ENCODE measurements around the gene GPBAR1.
A peak's percentile ranks its signal among the peaks of the same experiment; 100 is the strongest.

Gene GPBAR1

DNA sequence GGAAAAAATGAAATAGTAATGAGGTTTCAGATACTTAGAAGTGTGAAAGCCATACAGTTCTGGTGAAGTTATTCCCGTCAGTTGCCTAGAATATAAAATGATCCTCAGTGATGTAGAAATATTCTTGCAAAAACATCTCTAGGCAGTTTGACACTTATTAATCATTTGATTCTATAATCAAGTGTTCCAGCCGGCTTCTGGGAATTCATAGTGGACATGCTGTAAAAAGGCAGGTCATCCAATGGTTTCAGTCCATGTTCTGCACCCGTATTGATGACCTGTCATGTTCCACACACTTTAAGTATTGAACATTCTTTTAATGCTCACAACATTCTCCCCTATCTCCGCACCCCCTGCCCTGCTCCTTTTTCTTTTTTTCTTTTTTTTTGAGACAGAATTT, 24.0 kb upstream of the GPBAR1 start:
- in situ Hi-C loops (cut with MboI; ENCODE audit: low pct_unique_long_range_greater_than_20kb, low sequenced_read_pairs), result no loop called here
- DNase-seq, result no peak

DNA sequence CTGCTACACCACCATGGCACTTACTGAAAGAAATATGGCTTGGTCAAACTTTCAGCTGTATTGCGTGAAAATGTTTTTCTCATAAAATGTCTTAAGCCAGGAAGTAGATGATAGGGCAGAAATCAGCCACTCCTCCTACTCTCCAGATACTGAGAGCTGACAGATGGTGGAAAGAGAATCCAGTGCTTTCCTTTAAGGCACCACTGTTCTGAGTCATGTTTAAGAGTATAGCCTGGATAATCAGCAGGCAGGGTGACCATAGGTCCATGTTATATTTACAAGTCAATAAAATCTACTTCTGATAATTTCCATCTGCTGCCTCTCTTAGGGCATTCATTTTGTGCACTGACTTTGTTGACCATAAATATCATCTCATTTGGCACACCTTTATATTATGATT, 21.9 kb upstream of the GPBAR1 start:
- no peak for DNase-seq
- in situ Hi-C loops (cut with MboI; ENCODE audit: low pct_unique_long_range_greater_than_20kb, low sequenced_read_pairs), result no loop called here

DNA sequence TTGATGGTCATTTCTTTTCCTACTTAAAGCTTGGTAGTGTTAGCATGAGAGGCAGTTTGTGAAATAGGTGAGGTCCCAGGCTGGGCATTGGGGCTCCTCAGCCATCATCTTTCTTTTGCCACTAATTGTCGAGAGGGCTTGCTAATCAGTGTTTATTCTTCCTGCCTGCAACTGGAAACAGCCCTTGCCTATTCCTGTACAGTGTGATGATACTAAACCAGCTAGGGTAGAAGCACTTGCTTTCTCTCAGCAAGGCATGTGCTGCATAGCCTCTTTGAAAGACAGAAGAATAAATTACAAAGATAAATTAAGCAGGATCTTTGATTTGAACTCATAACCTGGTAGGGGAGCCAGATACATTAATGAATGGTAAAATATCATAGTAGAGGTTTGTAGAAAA, 16.6 kb upstream of the GPBAR1 start:
- no peak for DNase-seq
- in situ Hi-C loops (cut with MboI; ENCODE audit: low pct_unique_long_range_greater_than_20kb, low sequenced_read_pairs), result no loop called here

DNA sequence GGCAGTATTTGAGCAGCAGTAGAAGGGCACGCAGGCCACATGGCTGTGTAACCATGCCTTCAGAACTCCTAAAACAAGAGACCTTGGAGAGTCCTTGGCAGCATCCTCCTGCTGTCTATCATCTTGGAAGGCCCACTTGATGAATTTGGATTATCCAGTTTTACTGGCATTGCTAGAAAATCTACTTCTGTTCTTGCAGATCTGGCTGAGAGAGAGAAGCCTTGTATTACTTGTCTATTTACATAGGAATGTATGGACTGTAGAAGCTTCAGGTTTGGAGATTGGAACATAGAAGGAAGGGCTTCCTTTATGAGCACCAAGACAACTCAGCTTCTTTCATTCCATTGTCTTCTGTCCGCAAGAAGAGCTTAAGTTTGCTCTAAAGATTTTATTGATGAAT, 16.1 kb upstream of the GPBAR1 start:
- in situ Hi-C loops (cut with MboI; ENCODE audit: low pct_unique_long_range_greater_than_20kb, low sequenced_read_pairs), result no loop called here
- DNase-seq, result no peak

DNA sequence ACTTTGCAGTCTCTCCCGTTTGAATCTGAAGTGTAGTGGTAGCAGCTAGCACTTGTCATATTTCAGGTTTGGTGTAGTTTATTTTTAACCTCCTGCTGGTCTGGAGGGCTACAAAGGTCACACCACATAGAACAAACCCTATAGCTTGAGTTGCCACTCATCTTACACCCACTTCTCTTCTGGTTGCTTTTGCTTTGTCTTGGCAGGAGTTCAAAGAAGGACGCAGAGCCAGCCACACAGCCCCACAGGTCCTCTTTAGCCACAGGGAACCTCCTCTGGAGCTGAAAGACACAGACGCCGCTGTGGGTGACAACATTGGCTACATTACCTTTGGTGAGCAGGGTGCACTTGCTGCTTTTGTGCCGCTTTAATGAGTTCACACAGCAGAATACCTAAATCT, 15.6 kb upstream of the GPBAR1 start:
- no peak for DNase-seq
- in situ Hi-C loops (cut with MboI; ENCODE audit: low pct_unique_long_range_greater_than_20kb, low sequenced_read_pairs), result no loop called here

DNA sequence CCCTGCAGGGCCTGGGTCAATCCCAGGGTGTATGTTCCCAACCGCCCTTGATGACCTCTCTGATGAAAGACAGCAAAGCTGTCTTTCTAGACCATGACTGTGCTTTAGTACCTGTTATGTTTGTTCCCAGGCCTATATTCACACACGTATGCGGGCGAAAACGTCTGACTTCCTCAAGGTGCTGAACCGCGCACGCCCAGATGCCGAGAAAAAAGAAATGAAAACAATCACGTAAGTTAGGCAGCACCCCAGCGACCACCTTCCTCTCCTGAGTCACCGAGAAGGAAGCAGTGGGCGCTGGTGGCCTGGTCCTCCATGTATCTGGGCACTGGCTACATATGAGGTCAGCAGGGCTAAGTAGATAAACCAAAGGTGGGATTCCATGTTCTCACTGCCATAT, 11.1 kb upstream of the GPBAR1 start:
- DNase-seq, result no peak
- in situ Hi-C loops (cut with MboI; ENCODE audit: low pct_unique_long_range_greater_than_20kb, low sequenced_read_pairs), result no loop called here

DNA sequence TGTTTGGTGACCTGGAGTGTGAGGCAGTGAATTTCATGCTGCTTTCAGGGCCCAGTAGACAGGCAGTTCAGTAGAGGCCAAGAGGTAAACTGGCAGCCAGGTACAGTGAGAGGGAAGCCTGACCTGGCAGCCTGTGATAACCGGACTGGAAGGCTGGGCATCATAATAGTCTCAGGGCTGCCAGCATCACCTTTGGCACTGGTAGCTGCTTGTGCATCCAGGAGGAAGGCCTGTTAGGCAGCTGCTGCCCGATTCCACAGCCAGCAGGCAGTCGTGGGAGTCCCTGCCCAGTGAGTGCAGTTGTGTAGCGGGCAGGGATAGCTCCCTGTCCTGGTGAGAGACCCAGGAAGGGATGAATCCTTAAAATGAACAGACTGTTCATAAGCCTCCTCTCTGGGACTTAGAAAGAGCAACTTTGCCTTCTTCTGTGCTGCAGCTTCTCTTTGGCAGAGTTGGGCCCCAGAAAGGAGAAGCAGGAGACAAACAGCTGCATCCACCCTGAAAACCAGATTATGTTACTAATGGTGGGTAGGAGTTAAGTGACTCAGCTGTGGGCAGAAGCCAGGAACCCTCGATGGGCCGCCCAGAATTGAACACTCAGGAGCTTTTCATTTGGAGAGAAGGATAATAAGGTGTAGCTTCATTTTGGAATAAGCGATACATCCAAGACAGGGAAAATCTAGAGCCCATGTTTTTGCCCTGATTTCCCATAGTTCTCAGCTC, 8.1 kb upstream of the GPBAR1 start:
- DNase-seq, result peak; percentile 44
- in situ Hi-C loops (cut with MboI; ENCODE audit: low pct_unique_long_range_greater_than_20kb, low sequenced_read_pairs), result no loop called here

DNA sequence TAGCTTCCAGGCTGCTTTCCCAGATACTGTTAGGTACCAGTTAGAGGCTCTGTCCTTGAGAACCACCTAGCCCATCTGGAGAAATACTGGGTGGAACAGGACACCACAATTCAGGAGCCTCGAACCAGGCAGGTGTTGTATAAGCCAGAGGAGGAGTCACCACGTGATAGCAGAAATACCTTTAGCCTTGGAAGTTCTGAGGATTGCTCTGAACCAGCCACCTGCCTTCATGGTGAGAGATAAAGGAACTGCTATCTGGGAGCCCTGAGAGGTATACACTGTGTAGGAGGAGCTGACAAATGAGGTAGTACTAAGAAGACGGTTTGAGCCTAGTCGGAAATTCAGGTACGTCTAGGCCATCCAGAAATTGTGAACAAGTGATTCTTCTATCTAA, 7.6 kb upstream of the GPBAR1 start:
- in situ Hi-C loops (cut with MboI; ENCODE audit: low pct_unique_long_range_greater_than_20kb, low sequenced_read_pairs), result no loop called here
- DNase-seq, result no peak

DNA sequence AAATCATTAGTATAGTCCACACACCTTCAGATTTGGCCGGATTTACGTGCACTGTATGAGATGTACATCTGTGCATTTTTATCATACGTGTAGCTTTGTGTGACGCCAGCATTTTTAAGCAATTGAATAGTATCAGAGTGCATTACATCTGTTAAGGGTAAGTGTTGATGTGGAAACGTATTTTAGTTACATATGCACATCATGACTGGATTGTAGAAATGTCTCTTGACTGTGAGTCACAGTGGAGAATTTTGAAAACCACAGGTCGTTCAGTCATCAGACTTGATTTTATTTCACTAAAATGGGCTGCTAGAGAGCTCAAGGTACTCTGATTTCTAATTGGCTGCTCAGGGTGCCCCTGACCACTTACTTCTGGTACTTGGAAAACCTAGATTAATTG, 5.4 kb upstream of the GPBAR1 start:
- no peak for DNase-seq
- in situ Hi-C loops (cut with MboI; ENCODE audit: low pct_unique_long_range_greater_than_20kb, low sequenced_read_pairs), result no loop called here

DNA sequence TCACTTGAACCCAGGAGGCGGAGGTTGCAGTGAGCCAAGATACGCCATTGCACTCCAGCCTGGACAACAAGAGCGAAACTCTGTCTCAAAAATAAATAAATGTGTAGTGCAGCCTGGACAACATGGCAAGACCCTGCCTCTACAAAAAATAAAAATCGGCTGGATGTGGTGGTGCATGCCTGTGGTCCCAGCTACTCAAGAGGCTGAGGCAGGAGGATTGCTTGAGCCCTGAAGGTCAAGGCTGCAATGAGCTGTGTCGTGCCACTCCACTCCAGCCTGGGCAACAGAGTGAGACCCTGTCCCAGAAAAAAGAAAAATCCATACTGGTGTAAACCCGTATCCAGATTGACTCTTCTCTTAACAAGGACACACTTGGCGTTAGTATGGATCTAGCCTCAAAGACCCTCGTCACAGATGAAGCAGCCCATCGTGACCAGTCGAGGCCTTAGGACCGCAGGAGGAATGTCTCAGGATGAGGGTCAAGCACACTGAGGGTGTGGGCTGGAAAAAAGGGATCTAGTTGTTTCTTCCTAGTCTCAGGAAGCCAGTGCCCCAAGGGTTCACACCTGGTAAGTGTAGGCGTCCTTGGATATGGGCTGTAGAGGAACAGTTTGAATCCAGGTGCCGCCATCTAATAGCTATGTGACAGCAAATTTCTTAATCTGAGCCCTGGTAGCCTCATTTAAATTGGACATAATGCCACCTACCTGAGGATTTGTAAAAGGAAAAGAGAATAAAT, 4.0 kb upstream of the GPBAR1 start:
- no peak for DNase-seq
- in situ Hi-C loops (cut with MboI; ENCODE audit: low pct_unique_long_range_greater_than_20kb, low sequenced_read_pairs), result no loop called here

DNA sequence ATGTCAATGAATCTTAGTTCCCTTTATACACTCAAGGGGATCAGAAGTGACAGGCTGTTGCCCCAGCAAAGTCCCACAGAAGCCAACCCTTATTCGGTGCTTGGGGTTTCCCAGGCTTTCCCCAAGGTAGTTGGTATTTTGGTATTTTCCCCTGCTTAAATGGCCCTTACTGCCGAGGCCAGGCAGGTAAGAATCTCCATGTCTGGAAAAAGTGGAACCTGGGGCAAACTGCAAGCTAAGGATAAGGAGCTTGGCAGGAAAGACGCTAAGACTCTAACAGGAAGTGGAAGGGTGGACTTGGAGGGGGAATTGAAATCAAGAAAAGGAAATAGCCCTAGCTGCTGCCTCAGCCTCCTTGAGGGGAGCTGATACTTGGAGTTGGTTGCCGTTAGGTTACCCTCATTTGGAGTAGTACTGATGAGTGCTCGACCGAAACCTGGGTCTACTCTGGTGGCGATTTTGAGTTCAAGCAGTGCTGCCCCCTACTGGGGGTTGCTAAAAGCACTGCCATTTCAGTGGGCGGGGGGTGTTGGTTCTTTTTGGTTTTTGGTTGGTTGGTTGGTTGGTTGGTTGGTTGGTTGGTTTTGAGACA, 3.3 kb upstream of the GPBAR1 start:
- DNase-seq, result peak; percentile 87
- in situ Hi-C loops (cut with MboI; ENCODE audit: low pct_unique_long_range_greater_than_20kb, low sequenced_read_pairs), result no loop called here

DNA sequence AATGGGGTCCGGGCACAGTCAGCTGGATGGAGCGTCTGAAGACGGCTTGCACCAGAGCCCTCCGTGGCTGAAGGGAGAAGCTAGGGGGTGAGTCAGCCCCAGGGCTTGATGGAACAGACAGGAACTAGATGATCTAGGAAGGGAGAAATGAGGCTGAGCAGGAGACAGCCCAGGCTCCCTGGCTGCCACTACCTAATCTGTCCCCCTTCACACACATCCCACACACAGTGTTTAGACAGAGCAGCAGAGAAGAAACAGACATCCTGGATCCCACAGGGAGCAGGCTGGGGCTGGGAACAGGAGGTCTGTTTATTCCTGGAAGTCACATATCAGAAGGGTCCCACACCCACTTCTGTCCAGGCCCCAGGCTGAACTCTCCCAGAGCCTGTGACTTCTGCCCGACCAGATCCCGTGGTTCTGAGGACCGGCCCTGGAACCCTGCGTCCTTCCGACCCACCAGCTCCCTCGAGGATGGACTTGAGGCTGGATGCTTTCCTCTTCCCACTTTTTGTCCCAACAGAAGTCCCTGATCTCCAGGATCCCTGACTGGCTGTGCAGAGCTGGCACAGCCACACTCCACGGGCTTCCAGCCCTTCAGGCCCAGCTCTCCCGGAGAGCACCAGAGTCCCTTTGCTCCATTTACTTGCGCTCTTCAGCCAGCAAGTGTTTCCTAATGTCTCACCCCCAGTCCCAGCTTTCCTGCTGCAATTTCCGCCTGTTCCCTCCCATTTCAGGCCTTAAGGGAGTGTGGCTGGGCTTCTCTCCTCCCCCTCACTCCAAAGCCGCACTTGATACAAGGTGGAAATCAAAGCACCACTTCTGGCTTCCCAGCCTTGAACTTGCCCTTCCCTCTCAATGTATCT, 1.5 kb upstream of the GPBAR1 start:
- in situ Hi-C loops (cut with MboI; ENCODE audit: low pct_unique_long_range_greater_than_20kb, low sequenced_read_pairs), result no loop called here
- DNase-seq, result no peak

DNA sequence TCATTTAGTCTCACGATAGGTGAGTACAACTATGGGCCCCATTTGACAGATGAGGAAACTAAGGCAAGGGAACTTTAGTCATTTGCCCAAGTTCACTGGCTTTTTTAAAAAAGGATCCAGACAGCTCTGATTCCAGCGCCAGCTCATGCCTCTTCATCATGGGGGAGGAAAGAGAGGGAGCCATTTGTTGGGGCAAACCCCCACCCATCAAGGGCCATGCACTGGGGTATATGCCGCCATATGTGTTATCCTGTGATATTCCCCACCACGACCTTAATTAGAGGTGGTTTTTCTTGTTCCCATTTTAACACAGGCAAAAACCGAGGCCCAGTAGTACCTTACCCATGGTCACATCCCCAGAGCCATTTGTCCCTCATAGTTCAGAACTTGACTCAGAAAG, 649 bp upstream of the GPBAR1 start:
- in situ Hi-C loops (cut with MboI; ENCODE audit: low pct_unique_long_range_greater_than_20kb, low sequenced_read_pairs), result no loop called here
- no peak for DNase-seq

DNA sequence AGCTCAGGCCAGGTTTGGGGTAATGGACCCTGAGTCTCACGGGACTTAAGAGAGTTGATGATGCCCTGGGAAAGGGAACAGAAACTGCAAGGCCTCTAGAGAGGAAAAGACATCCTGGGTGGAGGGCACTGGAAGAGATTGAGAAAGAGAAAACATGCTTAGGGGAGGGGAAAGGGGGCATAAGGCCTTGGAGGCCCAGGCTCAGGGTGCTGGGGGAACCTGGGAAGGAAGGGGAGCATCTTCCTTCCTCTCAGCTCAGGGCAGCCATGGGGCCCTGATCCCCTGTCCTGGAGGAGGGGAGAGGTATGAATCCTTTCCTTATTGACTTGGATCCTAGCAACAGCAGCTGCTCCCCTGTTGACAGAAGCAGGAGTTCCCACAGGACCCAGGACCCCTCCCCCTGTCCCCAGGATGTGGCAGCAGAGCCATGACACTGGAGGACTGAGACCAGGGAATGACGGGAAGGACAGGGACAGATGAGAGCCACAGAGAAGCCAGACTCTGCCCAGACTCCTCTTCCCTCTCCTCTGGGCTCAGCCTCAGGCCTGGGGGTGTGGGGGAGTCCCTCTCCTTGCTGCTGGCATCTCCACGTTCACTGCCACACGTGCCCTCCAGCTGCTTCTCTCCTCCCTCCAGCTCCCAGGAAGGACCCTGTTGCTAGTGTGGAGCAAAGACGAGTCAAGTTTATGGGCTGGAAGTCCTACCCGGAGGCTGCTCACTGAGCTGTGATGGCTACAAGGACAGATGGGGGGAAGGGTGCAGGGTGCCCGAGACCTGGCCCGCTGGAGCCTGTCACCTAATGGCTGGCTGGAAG, 815 bp downstream of the GPBAR1 start:
- in situ Hi-C loops (cut with MboI; ENCODE audit: low pct_unique_long_range_greater_than_20kb, low sequenced_read_pairs), result no loop called here
- no peak for DNase-seq

DNA sequence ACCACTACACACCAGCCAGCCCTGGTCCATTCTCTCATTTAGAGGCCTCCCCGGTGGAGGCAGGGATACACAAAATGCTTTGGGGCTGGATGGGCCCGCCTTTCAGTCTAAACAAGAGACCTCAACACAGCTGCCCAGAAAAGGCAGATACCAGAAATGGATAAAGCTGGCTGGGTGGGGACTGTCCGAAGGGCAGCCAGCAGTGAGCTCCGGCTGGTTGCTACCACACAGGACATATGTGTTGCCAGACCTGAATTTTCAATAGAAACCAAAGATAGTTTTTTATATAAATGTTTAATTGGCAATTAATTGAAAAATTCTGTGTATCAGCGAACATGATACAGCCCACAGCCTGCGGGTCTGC, 1.4 kb downstream of the GPBAR1 start:
- no peak for DNase-seq
- in situ Hi-C loops (cut with MboI; ENCODE audit: low pct_unique_long_range_greater_than_20kb, low sequenced_read_pairs), result no loop called here

DNA sequence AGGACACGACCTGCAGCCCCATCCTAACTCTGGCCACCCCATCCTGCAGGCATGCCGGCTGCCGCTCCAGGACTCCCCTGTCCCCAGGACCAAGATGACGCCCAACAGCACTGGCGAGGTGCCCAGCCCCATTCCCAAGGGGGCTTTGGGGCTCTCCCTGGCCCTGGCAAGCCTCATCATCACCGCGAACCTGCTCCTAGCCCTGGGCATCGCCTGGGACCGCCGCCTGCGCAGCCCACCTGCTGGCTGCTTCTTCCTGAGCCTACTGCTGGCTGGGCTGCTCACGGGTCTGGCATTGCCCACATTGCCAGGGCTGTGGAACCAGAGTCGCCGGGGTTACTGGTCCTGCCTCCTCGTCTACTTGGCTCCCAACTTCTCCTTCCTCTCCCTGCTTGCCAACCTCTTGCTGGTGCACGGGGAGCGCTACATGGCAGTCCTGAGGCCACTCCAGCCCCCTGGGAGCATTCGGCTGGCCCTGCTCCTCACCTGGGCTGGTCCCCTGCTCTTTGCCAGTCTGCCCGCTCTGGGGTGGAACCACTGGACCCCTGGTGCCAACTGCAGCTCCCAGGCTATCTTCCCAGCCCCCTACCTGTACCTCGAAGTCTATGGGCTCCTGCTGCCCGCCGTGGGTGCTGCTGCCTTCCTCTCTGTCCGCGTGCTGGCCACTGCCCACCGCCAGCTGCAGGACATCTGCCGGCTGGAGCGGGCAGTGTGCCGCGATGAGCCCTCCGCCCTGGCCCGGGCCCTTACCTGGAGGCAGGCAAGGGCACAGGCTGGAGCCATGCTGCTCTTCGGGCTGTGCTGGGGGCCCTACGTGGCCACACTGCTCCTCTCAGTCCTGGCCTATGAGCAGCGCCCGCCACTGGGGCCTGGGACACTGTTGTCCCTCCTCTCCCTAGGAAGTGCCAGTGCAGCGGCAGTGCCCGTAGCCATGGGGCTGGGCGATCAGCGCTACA, 2.1 kb downstream of the GPBAR1 start:
- no peak for DNase-seq
- in situ Hi-C loops (cut with MboI; ENCODE audit: low pct_unique_long_range_greater_than_20kb, low sequenced_read_pairs), result no loop called here

DNA sequence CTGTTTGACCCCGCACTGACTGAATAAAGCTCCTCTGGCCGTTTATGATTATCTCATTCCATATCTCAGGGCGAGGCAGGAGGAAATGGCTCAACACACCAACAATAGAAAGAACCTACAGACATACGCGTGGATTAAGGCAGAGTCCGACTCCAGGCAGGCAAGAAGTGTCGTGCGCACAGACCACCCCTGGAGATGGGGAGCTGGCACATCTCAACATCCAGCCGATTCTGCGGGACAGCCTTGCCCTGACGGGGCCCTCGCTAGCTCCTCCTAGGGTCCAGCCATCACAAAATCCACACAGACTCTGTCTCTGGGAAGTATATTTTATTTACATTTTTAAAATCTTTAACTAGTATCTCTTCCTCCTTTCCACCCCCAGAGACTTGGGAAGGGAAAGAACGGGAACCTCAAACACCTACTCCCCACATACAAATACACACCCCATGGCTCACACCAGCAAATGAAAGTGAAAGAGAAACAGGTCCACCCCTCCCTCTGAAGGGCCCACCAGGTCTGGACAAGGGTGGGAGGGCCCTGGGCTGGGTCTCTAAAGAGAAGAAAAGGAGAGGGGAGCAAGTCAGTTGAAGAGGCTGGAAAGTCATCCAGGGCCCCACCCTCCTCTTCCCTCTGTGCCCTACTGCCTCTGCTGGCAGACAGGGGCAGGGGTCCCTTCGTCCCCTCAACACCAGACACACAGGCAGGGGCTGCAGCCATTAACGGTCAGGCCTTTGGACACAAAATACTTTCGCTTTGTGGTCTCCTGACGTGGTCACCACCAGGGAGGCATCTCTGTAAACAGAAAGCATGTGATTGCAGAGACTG, 3.2 kb downstream of the GPBAR1 start:
- no peak for DNase-seq
- in situ Hi-C loops (cut with MboI; ENCODE audit: low pct_unique_long_range_greater_than_20kb, low sequenced_read_pairs), result no loop called here
